Stimulated activated CD4-positive, alpha-beta T cell treated with anti-CD3 and anti-CD28 coated beads, Interleukin-12 subunit alpha, Interleukin-12 subunit beta, amount 100 ng/mL, for 24 hours (primary cell): ENCODE results near the gene CUL2.
"Not testable (repeated sequence)": the region's sequence is repeated elsewhere in the genome, so short reads cannot be mapped to it uniquely, and the experiment has no call there.

Experiments
- DNase-seq, 2 experiments: peaks; one replicate each; pipeline ENCODE4 v3.0.0-alpha.2; 2020; ENCODE audit warnings: low read depth in 2 of 2

Gene CUL2

DNA sequence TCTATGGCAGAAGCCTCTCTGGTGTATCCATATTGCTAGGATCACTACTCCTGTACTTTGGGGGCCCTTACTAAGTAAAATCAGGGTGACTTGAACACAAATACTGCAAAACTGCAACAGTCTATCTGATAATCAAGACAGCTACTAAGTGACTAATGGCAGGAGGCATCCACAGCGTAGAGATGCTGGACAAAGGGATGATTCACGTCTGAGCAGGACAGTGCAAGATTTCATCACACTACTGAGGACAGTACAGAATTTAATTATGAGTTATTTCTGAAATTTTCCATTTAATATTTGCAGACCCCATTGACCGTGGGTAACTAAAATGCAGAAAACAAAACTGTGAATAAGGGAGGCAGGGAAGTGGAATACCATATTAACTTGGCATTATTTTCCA is 10.4 kb downstream of the CUL2 start:
- DNase-seq = no peak

DNA sequence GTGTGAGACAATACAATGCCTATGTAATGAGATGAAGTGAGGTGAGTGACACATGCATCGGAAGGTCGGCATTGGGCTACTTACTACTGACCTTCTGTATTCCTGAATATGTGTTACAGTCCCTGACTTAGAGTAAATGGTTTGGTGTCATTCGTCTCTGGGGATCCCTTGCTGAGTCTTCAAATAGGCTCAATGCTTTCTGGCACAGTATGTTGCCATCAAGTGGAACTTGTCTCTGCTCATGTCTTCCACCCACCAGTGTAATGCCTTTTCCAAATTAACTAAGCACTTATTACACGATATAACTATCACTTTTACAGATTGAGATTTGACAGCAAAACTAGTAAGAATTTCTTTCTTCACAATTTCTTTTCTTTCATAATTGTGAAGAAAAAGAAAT is 10.9 kb downstream of the CUL2 start:
- DNase-seq = no peak

GRCh38 chr10:35075228-35075627 is 14.9 kb downstream of the CUL2 start:
- no peak for DNase-seq

DNA sequence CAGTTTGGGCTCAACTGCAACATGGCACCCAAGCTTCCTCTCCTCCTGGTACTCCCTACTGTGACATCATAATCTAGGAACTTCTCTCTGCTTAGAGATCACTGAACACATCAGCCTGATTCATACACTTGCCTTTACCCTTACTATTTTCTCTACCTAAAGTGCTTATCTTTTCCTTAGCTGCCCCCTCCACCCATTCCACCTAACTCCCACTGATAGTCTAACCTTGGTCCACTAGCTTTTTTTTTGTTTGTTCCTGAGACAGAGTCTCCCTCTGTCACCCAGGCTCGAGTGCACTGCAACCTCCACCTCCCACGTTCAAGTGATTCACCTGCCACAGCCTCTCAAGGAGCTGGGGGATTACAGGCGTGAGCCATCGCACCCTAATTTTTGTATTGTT is 15.9 kb downstream of the CUL2 start:
- no peak for DNase-seq

- no peak for DNase-seq
Observed at GRCh38 chr10:35070521-35070920, 19.6 kb downstream of the CUL2 start.

- no peak for DNase-seq
Observed at GRCh38 chr10:35063837-35064454, 26.2 kb downstream of the CUL2 start.

GRCh38 chr10:35059481-35059880 is 30.7 kb downstream of the CUL2 start:
- DNase-seq = no peak

DNA sequence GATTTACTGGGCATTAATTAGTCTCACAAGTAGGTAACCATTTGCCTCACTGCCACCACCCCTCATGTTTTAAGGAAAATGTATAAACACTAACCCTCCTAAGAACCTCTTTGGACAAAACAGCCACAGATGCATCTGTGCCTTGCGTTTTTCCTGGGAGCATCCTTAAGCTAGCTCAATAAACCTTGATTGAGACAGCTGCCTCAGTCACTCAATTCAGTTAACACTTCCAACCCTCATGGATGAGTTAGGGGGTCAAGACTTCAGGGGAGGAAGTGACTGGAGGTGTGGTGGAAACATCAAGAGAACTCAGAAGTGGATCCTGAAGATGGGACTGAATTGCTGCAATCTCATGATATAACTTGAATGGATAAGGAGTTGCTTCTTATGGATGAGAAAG is 31.5 kb downstream of the CUL2 start:
- DNase-seq = no peak

- no peak for DNase-seq
Observed at GRCh38 chr10:35058134-35058533, 32.0 kb downstream of the CUL2 start.

GRCh38 chr10:35056686-35057085 is 33.5 kb downstream of the CUL2 start:
- DNase-seq = no peak

GRCh38 chr10:35056133-35056532 is 34.0 kb downstream of the CUL2 start:
- no peak for DNase-seq

- no peak for DNase-seq
Observed at GRCh38 chr10:35050568-35050967, 39.6 kb downstream of the CUL2 start.

DNA sequence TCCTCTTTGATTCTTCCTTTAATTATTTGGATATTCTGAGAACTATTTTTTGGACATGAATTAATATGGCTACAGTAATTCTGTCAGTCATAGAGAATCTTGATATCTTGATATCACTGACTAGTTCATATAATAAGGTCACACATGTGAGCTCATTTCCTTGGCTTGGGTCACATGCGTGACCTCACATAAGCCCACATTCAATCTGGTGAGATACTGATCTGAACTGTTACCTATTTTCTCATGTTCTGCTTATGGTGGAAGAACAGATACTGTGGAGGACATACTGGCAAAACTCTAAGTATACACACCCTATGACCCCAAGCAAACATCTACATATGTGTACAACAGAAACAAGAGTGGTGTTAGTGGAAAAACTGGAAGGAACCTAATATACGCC is 44.1 kb downstream of the CUL2 start:
- DNase-seq = no peak

DNA sequence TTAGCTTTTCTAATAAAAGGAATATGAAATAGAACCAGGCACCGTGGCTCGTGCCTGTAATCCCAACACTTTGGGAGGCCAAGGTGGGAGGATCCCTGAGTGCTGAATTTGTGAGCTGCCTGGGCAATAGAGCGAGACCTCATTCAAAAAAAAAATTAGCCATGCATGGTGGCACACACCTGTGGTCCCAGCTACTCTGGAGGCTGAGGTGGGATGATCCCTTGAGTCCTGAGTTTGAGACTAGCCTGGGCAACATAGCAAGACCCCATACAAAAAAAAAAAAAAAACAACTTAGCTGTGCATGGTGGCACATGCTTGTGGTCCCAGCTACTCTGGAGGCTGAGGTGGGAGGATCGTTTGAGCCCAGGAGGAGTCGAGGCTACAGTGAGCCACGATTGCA is 44.9 kb downstream of the CUL2 start:
- not testable (repeated sequence) for DNase-seq

- no peak for DNase-seq
Observed at GRCh38 chr10:35043796-35044344, 46.3 kb downstream of the CUL2 start.

DNA sequence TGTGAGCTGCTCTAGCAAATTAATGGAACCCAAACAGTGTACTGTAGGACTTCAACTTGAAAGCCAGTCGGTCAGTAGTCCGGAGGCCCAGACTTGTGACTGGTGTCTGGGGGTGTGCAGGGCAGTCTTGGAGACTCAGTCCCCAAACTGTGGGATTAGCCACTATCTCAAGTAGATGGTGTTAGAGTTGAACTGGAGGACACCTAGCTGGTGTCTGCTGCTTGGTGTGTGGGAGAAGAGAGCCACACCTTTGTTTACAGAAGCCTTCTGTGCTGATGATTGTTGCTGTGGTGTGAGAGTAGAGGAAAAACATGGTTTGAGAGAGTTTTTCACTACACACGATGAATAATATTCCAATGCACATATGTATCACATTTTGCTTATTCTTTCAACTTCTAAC is 47.4 kb downstream of the CUL2 start:
- DNase-seq = no peak

- DNase-seq = no peak
Observed at GRCh38 chr10:35041502-35041879, 48.6 kb downstream of the CUL2 start.

DNA sequence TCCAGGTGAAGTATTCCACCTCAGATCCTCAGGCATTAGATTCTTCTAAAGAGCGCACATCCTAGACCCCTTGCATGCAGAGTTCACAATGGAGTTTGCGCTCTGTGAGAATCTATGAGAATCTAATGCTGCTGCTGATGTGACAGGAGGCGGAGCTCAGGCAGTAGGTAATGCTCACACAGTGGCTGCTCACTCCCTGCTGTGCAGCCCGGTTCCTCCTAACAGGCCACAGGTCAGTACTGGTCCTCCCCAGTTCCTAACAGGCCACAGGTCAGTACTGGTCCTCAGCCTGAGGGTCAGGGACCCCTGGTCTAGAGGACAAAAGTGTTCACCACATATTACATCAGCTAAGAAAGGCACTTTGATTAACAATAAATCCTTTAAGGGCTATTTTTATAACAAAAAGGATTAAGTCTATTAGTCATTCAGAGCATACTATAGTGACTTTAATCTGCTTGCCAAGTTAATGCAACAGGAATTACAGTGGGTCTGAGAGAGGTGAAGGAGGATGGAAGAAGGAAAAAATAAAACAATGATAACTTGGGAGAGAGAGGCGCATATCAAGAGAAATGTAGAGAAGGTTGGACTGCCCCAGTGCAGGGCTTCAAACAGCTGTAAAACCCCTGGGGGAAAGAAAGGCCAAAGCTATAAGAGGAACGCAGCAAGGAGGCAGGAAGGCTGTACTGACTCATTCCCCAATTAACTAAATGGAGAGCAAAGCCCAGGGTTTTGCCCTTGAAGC is 49.2 kb downstream of the CUL2 start:
- no peak for DNase-seq

- no peak for DNase-seq
Observed at GRCh38 chr10:35037104-35037503, 53.0 kb downstream of the CUL2 start.

- no peak for DNase-seq
Observed at GRCh38 chr10:35035606-35036005, 54.5 kb downstream of the CUL2 start.

GRCh38 chr10:35027567-35027966 is 62.6 kb downstream of the CUL2 start:
- no peak for DNase-seq

DNA sequence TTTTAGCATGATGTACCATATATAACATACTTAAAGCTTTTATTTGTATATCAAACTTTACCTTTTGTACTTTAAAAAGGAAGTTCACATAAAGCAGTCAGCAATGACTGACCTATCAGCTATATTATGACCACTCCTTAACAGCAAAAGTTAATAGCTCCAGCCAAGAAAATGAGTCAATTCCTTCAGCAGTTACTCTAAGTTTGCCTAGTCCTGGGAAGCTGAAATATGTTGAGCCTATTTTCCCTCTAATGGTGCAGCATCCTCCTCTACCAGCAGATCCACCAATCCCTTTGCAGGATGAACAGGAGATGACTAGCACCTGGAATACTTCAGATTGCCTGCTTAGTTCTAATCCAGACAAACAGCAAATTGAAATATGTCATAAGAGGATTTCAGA is 64.2 kb downstream of the CUL2 start:
- DNase-seq = no peak

DNA sequence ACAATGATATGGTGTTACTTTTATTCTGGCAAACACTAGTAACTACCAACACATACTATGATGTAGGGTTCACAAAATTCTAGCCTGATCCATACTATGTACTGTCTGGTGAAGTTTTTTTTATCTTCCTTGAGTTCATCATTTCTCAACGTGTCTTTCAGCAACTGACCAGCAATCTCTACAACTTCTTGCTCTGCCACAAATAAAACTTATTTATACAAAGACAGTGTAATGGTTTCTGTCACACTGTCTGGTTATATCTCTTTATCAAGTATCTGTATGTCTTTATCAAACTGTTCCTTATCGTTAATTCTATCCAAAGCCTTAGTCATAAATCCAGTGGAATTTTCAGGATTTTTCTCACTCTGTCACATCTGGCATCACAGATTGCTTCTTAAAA is 69.7 kb downstream of the CUL2 start:
- DNase-seq = no peak
